GM18526 (cell line): ENCODE data around the gene TMEM150A.

Experiments
- POLR2A ChIP-seq: IDR thresholded peaks from 3 replicates; pipeline ENCODE4 v1.6.1; 2011; ENCODE audit not compliant: insufficient read length; ENCODE audit errors: extremely low read depth

The TMEM150A gene

DNA sequence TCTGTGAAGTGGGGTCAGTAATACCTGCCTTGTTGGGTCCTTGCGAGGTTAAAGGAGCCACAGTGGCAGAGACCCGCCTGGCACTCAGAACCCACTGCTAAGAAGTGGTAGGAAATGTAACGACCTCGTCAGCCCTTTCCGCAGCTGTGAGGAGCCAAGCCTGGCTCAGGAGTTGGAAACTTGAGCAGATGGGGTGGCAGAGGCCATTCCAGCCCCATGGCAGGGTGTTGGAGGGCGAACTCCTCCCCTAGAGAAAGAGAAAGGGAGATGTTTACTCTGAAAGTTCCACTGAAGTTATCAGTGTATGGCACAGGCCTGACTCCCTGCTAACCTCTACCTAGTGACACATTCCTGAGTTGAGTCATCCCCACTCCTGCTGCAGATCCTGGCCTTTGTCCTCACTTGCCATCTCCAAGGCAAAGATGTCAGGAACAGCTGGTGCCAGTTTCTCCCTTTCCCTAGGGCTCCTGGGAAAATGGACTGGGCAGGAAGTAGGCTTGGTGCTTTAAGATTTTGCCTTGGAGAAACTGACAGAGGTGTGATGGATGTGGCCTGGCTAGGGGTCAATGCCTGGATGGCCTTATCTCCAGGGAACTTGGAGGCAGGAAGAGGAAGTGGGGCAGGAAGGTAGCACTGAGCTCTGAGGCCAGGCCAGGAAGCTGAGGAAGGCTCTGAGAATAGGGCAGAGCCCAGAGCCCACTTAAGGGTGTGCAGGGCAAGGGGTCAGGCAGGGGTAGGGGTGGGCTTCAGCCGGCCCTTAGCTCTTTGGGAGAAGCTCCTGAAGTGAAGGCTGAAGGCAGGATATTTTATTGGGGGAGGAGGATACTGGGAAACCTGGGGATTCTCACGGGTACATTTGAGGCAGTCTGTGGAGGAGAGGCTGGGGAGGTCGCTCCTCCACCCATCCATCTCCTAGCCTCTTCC, 17.4 kb downstream of the TMEM150A start:
- TF ChIP-seq POLR2A: no peak

GRCh38 chr2:85584354-85584856, 18.1 kb downstream of the TMEM150A start, which contains the start of gene VAMP5:
Gene VAMP5 (plus strand): TSS chr2:85584431. CDS start chr2:85584491, 60 bp downstream.
- TF ChIP-seq POLR2A: no peak

DNA sequence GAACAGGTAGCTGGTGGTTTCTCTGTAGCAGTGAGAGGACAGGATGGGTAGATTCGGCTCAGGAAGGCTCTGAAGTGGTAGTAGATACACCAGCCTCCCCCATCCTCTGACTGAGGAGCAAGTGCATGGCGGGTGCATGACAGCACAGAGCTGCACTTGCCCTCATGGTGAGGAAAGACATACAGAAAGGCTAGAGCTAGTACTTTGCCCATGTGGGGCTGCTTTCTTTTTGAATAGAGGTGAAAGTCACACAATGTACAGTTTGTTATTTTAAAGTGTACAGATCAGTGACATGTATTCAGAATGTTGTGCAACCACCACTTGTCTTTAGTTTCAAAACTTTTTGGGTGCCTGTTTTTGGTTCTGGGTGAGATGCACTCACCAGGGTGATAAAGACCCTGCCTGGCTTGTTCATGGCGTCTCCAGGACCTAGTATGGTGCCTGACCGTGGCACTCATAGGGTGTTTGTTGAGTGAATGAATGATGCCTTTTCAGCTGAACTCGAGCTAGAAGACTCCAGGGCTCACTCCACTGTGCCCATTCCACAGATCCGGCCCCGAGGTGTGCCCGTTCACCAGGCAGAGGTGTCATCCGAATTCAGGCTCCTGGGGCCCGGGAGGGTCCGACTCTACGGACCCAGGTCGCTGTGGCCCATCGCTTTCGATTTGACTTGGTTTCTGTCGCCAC, 18.7 kb downstream of the TMEM150A start:
- TF ChIP-seq POLR2A: no peak

- no peak for TF ChIP-seq POLR2A
These were observed 20.0 kb downstream of the TMEM150A start for GRCh38 chr2:85582492-85582891.

GRCh38 chr2:85580206-85580605, 22.3 kb downstream of the TMEM150A start:
- no peak for TF ChIP-seq POLR2A

DNA sequence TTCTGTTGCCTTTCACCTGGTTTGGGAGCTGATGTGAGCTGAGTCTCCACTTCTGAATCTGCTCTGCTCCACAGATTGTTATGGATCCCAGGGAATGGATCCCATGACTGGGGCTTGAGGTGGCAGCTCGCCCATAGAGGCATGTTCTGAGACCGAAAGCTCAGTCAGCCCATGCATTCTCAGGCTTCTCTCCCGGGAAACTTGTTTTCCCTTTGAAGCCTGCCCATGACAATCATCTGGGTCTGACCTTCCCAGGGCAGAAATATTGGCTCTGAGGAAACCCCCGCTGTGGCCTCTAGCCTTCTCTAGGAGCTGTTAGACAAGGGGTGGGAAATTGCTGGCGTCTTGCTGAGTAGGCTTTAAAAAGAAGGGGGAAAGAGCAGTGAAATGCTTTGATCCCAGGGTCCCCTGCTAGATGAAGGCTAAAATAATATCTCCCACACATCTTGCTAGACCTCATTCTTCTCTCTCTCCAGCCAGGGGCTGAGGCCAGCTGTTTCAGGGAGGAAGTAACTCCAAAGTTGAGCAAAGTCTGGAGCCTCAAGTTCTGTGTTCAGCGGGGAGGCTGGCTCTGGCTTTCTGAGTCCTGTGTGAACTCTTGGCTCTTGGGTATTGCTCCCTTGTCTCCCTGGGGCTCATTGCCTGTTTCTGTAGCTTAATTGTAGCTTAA, 23.1 kb downstream of the TMEM150A start:
- TF ChIP-seq POLR2A: no peak

DNA sequence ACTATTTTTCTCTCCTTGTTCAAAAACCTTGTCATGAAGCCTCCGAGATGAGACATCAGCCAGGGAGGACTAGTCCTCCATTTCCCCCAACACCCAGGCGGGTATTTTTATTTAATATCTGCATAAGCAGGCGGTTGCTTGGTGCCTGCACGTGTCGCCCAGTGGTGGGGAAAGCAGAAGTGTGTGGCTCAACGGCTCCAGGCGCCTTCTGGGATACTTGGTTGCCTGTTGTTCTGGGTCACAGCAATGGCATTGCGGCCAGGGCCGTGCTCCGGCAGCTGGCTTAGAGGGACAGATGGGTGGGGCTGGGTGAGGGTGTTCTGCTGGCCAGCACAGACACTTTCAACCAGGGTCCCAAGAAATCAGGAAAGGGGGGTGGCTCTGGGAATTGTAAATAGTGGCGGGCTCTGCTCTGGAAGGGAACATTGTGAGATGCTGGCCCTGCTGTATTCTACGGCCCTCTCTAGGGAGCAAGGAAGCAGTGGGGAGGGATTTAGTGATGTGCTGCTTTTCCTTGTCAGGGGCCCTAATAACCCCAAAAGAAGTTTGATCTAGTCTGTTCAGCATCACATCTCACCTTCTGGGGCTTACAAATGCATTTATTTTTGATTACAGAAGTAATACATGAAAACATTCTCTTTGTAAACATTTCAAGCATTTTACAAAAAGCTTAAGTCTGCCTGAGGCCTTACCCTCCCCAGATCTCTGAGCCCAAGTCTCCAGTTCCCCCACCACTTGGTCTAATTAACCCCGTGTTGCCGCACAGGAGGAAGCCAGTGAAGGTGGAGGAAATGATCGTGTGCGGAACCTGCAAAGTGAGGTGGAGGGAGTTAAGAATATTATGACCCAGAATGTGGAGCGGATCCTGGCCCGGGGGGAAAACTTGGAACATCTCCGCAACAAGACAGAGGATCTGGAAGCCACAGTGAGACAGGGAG, 24.0 kb downstream of the TMEM150A start:
- TF ChIP-seq POLR2A: no peak

DNA sequence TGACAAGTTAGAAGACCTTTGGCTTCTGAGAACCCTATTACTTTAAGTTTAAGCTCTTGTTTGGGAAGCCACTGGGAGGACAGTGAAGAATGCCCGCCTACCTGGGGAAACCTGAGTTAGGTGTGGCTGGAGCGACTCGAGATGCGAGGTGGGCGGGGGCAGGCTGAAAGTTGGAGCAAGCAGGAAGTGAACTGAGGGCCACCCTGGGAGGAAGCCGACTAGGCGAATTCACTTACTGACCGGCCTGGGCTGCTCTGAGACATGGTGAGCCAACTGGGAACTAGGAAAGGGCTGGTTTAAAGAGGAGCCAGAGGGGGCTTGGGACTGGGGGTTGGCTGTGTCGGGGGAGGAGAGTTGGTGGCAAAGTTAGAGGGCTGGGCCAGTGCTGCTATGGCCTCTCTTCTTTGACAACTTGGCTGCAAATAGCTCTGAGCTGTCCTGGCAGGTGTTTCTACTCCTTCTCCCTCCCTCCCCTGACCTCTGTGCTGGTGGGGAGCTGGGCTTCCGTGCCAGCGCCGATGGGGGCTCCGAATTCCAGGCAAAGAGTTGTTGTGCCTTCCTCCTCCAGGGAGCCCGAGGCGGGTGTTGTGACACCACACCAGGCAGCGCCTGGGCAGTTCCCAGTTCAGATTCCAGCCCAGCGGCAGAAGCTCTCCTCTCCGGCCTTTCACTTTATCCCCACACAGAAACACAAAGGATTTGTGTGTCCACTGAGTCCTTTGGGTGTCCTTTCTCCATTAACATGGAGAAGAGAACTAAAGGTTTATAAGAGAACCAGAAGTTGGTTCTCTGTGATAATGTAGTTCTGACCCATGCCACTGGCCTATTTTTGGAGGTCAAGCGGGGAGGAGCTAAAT, 24.9 kb downstream of the TMEM150A start, which contains the start of gene VAMP8:
VAMP8 (plus strand) TSS at position 201 of the 857 bp plus-strand sequence; CDS start at position 262, 61 bp downstream.
- peak; percentile 47 for TF ChIP-seq POLR2A

DNA sequence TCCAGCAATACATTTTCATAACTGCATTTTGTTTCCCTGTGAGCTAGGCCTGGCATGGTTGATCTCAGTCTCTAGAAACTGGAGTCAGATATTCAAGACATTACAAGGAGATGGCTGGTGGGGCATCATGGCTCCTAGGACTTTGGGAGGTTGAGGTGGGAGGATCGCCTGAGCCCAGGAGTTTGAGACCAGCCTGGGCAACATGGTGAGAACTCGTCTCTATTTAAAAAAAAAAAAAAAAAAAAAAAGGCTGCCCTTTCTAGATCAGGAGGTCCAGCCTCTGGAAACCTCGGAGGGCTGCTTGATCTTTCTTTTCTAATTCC, 25.5 kb downstream of the TMEM150A start:
- TF ChIP-seq POLR2A: no peak

- no peak for TF ChIP-seq POLR2A
These were observed 26.8 kb downstream of the TMEM150A start for GRCh38 chr2:85575739-85576138.

DNA sequence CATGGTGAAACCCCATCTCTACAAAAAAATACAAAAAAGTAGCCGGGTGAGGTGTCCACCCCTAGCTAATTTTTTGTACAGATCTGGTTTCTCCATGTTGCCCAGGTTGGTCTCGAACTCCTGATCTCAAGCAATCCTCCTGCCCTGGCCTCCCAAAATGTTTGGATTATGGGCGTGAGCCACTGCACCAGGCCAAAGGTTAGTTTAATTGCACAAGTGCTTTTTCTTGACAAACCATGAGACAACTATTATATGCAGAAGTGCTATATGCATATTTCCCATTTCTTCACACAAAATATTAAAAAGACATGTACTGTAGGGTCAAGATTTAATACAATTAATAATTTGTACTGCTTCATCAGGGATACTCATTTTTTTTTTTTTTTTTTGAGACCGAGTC, 36.2 kb downstream of the TMEM150A start:
- TF ChIP-seq POLR2A: no peak

DNA sequence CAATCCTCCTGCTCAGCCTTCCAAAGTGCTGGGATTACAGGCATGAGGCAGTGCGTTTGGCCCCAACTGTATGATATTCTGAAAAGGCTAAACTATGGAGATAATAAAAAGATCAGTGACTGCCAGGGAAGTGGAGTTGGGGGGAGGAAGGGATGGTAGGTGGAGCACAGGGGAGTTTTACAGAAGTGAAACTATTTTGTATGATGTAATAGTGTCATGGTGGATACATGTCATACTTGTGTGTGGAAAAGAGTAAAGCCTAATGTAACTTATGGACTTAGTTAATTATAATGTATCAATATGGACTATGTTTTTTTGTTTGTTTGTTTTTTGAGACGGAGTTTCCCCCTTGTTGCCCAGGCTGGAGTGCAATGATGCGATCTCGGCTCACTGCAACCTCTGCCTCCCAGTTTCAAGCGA, 38.3 kb downstream of the TMEM150A start:
- TF ChIP-seq POLR2A: no peak
